GM21723 (cell line): ENCODE data around the gene NEK2.

ENCODE experiments used
- ATAC-seq: cut with Tn5 transposase; IDR thresholded peaks from one replicate; pipeline ENCODE4 v1.9.1; 2021; ENCODE audit warnings: mild to moderate bottlenecking, moderate library complexity; ENCODE audit not compliant: unreplicated experiment

NEK2 gene

DNA sequence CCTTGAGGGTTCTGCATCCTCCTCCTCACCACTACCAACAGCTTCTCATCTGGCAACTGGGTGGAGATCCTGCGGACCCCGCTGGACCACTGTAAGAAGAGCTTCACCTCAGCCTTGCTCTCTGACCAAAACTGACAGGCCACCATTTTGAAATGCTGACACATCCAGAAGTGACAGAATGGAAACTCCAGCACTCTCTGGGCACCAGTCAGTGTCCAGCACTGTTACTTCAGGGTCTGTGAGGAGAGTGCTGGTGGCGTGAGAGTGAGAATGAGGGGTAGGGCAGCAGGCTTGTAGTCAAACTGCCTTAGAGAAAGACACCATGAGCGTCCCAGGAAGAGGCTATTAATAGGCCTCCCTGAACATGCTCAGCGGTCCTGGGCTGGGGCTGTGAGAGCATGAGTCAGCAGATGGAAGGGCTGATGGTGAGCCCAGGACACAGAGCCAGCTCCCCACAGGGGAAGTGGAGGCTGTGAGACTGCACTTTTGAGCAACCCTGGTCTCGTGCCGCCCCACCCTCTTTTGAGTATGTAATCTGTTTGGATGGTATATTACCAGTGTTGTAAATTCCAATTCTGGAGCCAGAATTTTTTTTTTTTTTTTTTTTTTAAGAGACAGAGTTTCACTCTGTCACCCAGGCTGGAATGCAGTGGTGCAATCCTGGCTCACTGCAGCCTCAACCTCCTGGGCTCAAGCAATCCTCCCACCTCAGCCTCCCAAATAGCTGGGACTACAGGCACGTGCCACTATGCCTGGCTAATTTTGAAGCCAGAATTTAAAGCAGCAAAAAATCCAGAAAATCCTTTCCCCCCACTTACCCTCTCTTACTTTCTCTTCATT, 62.1 kb downstream of the NEK2 start:
- no peak for ATAC-seq

DNA sequence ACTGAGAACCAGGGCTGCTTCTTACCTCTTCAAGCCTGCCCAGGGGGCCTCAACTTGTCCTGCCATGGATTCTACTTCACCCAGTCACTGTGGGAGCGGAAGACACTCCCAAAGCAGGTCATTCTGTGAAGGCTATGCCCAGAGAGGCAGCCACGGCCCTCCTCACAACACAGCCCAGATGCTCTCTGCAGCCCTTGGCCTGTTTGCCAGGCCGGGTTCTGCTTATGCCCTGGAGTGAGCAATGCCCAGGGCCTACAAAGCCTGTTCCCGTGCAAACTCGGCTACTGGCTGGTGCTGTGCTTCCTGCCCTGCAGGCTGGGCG, 62.7 kb downstream of the NEK2 start:
- ATAC-seq, result no peak
